Trophoblast cell (in vitro differentiated cells and primary cell): ENCODE results near the gene B4GALT2.

Experiments used
- DNase-seq, 2 donors: peaks; one replicate each; pipeline ENCODE4 v3.0.0-alpha.2; 2016
- H2AFZ ChIP-seq: 2 replicates; pipeline ENCODE4 v1.6.1; 2013; ENCODE audit warnings: low read length, moderate library complexity, mild to moderate bottlenecking; ENCODE audit not compliant: insufficient read depth, poor library complexity
- H2AK5ac ChIP-seq: 2 replicates; pipeline ENCODE4 v1.6.1; 2013; ENCODE audit warnings: mild to moderate bottlenecking, low read length
- H2BK120ac ChIP-seq: 2 replicates; pipeline ENCODE4 v1.6.1; 2013; ENCODE audit warnings: low read length, mild to moderate bottlenecking, moderate library complexity; ENCODE audit not compliant: insufficient read depth, poor library complexity
- H2BK12ac ChIP-seq: 2 replicates; pipeline ENCODE4 v1.6.1; 2013; ENCODE audit warnings: mild to moderate bottlenecking, low read length, moderate library complexity
- H2BK5ac ChIP-seq: 2 replicates; pipeline ENCODE4 v1.6.1; 2013; ENCODE audit warnings: low read length, low read depth, moderate library complexity, mild to moderate bottlenecking; ENCODE audit not compliant: poor library complexity
- H3K14ac ChIP-seq: 2 replicates; pipeline ENCODE4 v1.6.1; 2013; ENCODE audit warnings: mild to moderate bottlenecking, low read length
- H3K18ac ChIP-seq: 2 replicates; pipeline ENCODE4 v1.6.1; 2013; ENCODE audit warnings: mild to moderate bottlenecking, low read length
- H3K23ac ChIP-seq: 2 replicates; pipeline ENCODE4 v1.6.1; 2013; ENCODE audit warnings: low read length
- H3K27ac ChIP-seq: 2 replicates; pipeline ENCODE4 v1.5.1; 2013; ENCODE audit warnings: low read depth, mild to moderate bottlenecking, inconsistent platforms, low read length, moderate library complexity
- H3K27me3 ChIP-seq: 2 replicates; pipeline ENCODE4 v1.6.1; 2013; ENCODE audit warnings: inconsistent platforms, mild to moderate bottlenecking, low read length, moderate library complexity; ENCODE audit not compliant: insufficient read depth
- H3K36me3 ChIP-seq, 2 experiments: 1 replicate in 1 of 2; 2 replicates in 1 of 2; pipeline ENCODE4 v1.6.1; 2013; ENCODE audit warnings: low read length in 2 of 2, mild to moderate bottlenecking in 2 of 2, moderate library complexity in 1 of 2; ENCODE audit not compliant: insufficient read depth in 2 of 2, control insufficient read depth in 1 of 2
- H3K4ac ChIP-seq: 2 replicates; pipeline ENCODE4 v1.6.1; 2013; ENCODE audit warnings: low read depth, mild to moderate bottlenecking, low read length, moderate library complexity
- H3K4me1 ChIP-seq, 2 experiments: 1 replicate in 1 of 2; 2 replicates in 1 of 2; pipeline ENCODE4 v1.6.1; 2013; ENCODE audit warnings: low read length in 2 of 2, mild to moderate bottlenecking in 2 of 2, moderate library complexity in 1 of 2; ENCODE audit not compliant: insufficient read depth in 2 of 2, control insufficient read depth in 1 of 2
- H3K4me2 ChIP-seq: 2 replicates; pipeline ENCODE4 v1.6.1; 2013; ENCODE audit warnings: inconsistent platforms, mild to moderate bottlenecking, low read length, moderate library complexity
- H3K4me3 ChIP-seq: 2 replicates; pipeline ENCODE4 v1.5.1; 2013; ENCODE audit warnings: mild to moderate bottlenecking, low read depth, low read length, inconsistent platforms
- H3K79me1 ChIP-seq: one replicate; pipeline ENCODE4 v1.6.1; 2013; ENCODE audit warnings: low read length
- H3K79me2 ChIP-seq: 2 replicates; pipeline ENCODE4 v1.6.1; 2013; ENCODE audit warnings: low read length, mild to moderate bottlenecking; ENCODE audit not compliant: control insufficient read depth, insufficient read depth, poor library complexity
- H3K9ac ChIP-seq: 2 replicates; pipeline ENCODE4 v1.6.1; 2013; ENCODE audit warnings: mild to moderate bottlenecking, low read length
- H3K9me3 ChIP-seq: 2 replicates; pipeline ENCODE4 v1.6.1; 2013; ENCODE audit warnings: low read depth, mild to moderate bottlenecking, control low read depth, inconsistent platforms, low read length; ENCODE audit not compliant: insufficient read depth
- H4K12ac ChIP-seq: 2 replicates; pipeline ENCODE4 v1.6.1; 2013; ENCODE audit warnings: low read depth, mild to moderate bottlenecking, low read length, moderate library complexity
- H4K8ac ChIP-seq: 2 replicates; pipeline ENCODE4 v1.6.1; 2013; ENCODE audit warnings: low read depth, mild to moderate bottlenecking, low read length, moderate library complexity
- H4K91ac ChIP-seq: one replicate; pipeline ENCODE4 v1.6.1; 2013; ENCODE audit warnings: low read depth, mild to moderate bottlenecking, low read length, moderate library complexity
- WGBS: extraction: QIAGEN DNeasy Blood & Tissue Kit; methylation state at CpG from one replicate; pipeline ENCODE4 v1.1.7; 2013; ENCODE audit warnings: missing lambda C conversion rate; ENCODE audit not compliant: insufficient read length, insufficient coverage; ENCODE audit errors: extremely low coverage; 5-methylcytosine and 5-hydroxymethylcytosine counted together

Gene B4GALT2

DNA sequence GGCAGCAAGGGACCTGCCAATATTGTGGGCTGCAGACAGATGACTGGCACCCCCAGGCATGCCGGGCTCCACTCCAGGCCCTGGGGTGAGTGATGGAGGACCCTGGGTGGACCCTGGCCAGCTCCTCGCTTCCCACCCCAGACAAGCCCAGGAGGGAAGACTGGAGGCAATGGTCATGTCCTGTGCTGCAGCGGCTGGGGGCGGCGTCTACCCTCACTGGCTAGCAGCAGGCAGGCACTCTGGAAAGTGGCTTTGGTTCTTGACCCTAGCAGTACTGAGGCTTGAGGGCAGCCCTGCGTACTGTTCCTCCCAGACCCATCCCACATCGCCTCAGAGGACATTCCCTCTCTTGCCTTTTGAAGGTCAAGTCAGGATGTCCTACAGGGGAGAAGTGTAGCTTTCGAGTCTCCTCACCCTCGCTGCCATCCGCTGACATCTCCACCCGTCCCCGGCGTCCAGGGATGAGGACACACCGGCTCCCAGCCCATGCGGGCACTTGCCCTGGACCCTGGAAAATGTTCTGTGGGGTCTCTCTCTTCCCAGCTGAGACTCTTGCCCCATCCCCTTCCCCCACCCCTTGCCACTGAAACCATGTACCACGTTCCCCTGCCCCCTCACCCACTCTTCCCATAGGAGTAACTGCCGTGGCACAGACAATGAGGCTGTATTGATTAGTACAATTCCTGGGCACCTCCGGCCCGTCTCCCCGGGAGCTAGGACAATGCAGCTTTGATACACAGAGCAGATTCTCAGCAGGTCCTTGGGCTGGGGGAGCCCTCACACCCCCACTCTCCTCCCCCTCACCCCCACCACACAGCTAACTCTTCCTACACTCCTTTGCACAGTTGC, 37.3 kb downstream of the B4GALT2 start:
- Histone ChIP-seq H3K23ac (no peak overlapping the region), H3K79me1 (no peaks in the 10 kb centered on the region), H4K8ac (no peak overlapping the region), H2AFZ (no peak overlapping the region), H3K4me2 (no peak overlapping the region), H3K4ac (no peak overlapping the region), H3K36me3 (no peaks in the 10 kb centered on the region), H3K27ac (no peak overlapping the region), H3K9me3 (peaks cover 7% of the 10 kb centered on the region), H2BK5ac (no peak overlapping the region), H3K4me3 (no peak overlapping the region), H2BK12ac (no peak overlapping the region), H3K9ac (no peak overlapping the region), H3K27me3 (no peaks in the 10 kb centered on the region), H3K4me1 (peaks cover 4 to 5% of the 10 kb centered on the region in 2 experiments), H3K79me2 (no peaks in the 10 kb centered on the region), H2BK120ac (no peak overlapping the region), H2AK5ac (no peak overlapping the region), H3K14ac (no peak overlapping the region), H4K12ac (no peak overlapping the region), H4K91ac (no peak overlapping the region), H3K18ac (no peak overlapping the region)
- DNase-seq, result no peak
- no CpG with 5 or more reads among the region's 20 CpGs for WGBS

DNA sequence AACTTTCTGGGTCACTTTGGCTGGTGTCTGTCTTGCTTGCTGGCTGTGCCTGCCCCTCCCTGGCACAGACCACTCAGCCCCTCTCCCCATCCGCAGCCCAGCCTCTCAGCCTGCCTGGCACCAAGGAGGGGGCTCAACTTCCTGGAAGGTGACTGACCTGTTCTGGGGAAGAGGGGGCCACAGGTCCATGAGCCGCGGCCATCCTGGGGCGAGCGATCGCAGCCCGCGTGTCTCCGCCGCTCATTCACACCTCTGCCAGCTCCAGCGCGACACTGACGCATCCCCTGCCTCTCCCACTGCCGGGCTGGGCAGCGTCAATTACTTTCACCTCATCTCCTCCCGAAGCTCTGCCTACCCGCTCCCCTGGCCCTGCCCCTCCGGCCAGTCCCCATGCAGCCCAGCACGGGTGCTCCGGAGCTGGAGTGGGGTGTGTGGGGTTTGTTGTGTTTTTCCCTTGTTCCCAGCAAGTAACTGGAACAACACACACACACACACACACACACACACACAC, 37.9 kb downstream of the B4GALT2 start:
- no peak overlapping the region for H4K91ac ChIP-seq
- no peak overlapping the region for H3K9ac ChIP-seq
- H4K8ac ChIP-seq, result no peak overlapping the region
- no peaks in the 10 kb centered on the region for H3K79me2 ChIP-seq
- H3K4me1 ChIP-seq, result no peaks in the 10 kb centered on the region
- H3K14ac ChIP-seq, result no peak overlapping the region
- H2BK120ac ChIP-seq, result no peak overlapping the region
- no peak overlapping the region for H2AFZ ChIP-seq
- no peak overlapping the region for H3K23ac ChIP-seq
- WGBS, result no CpG with 5 or more reads among the region's 20 CpGs
- H3K4ac ChIP-seq, result no peak overlapping the region
- no peak overlapping the region for H3K4me3 ChIP-seq
- no peak overlapping the region for H2AK5ac ChIP-seq
- peaks cover 7% of the 10 kb centered on the region for H3K9me3 ChIP-seq
- no peak overlapping the region for H3K27ac ChIP-seq
- H3K79me1 ChIP-seq, result no peaks in the 10 kb centered on the region
- DNase-seq, result no peak
- no peaks in the 10 kb centered on the region for H3K36me3 ChIP-seq
- H2BK5ac ChIP-seq, result no peak overlapping the region
- H2BK12ac ChIP-seq, result no peak overlapping the region
- no peak overlapping the region for H3K4me2 ChIP-seq
- no peak overlapping the region for H4K12ac ChIP-seq
- H3K27me3 ChIP-seq, result no peaks in the 10 kb centered on the region
- no peak overlapping the region for H3K18ac ChIP-seq

DNA sequence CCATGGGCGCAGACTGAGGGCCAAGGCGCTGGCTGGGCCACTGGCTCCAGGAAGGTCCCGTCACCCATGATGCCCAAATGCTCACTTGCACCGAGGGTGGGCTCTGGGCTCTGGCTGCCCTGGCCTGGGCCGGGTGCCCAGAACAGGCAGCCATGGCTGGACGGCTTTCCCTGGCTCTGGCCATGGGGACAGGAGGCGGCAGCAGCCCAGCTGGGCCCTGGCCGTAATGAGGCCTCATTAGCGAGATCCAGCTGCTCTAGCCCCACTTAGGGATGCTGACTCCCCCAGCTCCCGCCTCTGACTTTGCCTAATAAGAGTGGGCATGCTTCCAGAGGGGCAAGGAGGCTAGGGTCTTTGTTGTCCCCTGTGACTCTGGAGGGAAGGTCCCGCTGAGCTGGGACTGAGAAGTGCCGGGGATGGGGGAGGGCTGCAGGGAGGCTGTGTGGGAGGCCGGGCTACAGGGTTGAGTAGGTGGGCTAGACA, 40.5 kb downstream of the B4GALT2 start:
- H4K12ac ChIP-seq, result no peak overlapping the region

DNA sequence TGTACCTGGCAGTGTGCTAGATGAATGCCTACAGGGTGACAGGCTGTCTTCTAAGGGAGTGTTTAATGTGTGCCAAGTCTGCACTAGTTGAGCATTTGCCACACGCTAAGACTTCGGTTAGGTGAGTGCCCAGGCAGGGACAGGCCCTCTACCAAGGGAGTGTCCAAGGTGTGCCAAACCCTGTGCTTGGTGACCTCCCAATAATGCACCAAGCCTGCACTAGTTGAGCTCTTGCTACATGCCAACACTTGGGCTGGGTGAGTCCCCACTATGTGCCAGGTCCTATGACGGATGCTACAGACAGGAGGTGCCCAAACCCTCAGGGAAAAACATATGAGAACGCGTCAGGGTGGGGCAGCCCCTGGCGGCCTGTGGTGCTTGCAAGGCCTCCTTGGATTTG, 41.5 kb downstream of the B4GALT2 start:
- Histone ChIP-seq H3K27ac (no peak overlapping the region), H2AK5ac (no peak overlapping the region), H2AFZ (no peak overlapping the region), H3K9me3 (peaks cover 3% of the 10 kb centered on the region), H3K79me1 (no peaks in the 10 kb centered on the region), H4K8ac (no peak overlapping the region), H4K12ac (no peak overlapping the region), H3K14ac (no peak overlapping the region), H2BK12ac (no peak overlapping the region), H3K23ac (no peak overlapping the region), H3K18ac (no peak overlapping the region), H4K91ac (no peak overlapping the region), H3K27me3 (no peaks in the 10 kb centered on the region), H2BK5ac (no peak overlapping the region), H2BK120ac (no peak overlapping the region), H3K4me2 (no peak overlapping the region), H3K4me3 (no peak overlapping the region), H3K79me2 (no peaks in the 10 kb centered on the region), H3K36me3 (no peaks in the 10 kb centered on the region), H3K4me1 (no peaks in the 10 kb centered on the region), H3K4ac (no peak overlapping the region), H3K9ac (no peak overlapping the region)
- no peak for DNase-seq
- WGBS, result no CpG with 5 or more reads among the region's 6 CpGs

More for the DNA sequence above, 40.5 kb downstream of the B4GALT2 start:
- no peak overlapping the region for H4K8ac ChIP-seq
- H3K23ac ChIP-seq, result no peak overlapping the region
- H2AFZ ChIP-seq, result no peak overlapping the region
- no peak overlapping the region for H3K27ac ChIP-seq
- no peak overlapping the region for H3K14ac ChIP-seq
- H2BK5ac ChIP-seq, result no peak overlapping the region
- H4K91ac ChIP-seq, result no peak overlapping the region
- no peak overlapping the region for H2AK5ac ChIP-seq
- no peak overlapping the region for H3K9ac ChIP-seq
- no peak overlapping the region for H2BK12ac ChIP-seq
- no peaks in the 10 kb centered on the region for H3K79me1 ChIP-seq
- H3K4me1 ChIP-seq, result no peaks in the 10 kb centered on the region
- no peak for DNase-seq
- H3K18ac ChIP-seq, result no peak overlapping the region
- H3K9me3 ChIP-seq, result peaks cover 3% of the 10 kb centered on the region
- no peaks in the 10 kb centered on the region for H3K36me3 ChIP-seq
- H2BK120ac ChIP-seq, result no peak overlapping the region
- no peak overlapping the region for H3K4me2 ChIP-seq
- H3K4me3 ChIP-seq, result no peak overlapping the region
- H3K4ac ChIP-seq, result no peak overlapping the region
- no peaks in the 10 kb centered on the region for H3K27me3 ChIP-seq
- no peaks in the 10 kb centered on the region for H3K79me2 ChIP-seq
- no CpG with 5 or more reads among the region's 13 CpGs for WGBS
